HEK293 (cell line): ENCODE measurements around the gene NPAS2.

ENCODE experiments used
- AEBP2 ChIP-seq: fragments of 450-650 bp; formaldehyde crosslinking; IDR thresholded peaks from 2 replicates; pipeline ENCODE4 v1.5.1; 2016; ENCODE audit warnings: missing biosample characterization, missing genetic modification characterization, borderline replicate concordance
- GLI4 ChIP-seq: fragments of 450-650 bp; formaldehyde crosslinking; IDR thresholded peaks from 2 replicates; pipeline ENCODE4 v1.5.1; 2016; ENCODE audit warnings: missing biosample characterization, missing genetic modification characterization
- HOXA7 ChIP-seq: sonication (generic); formaldehyde crosslinking; IDR thresholded peaks from 2 replicates; pipeline ENCODE4 v1.8.1; 2022; ENCODE audit warnings: missing genetic modification reagents, borderline replicate concordance
- SCRT2 ChIP-seq: fragments of 450-650 bp; formaldehyde crosslinking; IDR thresholded peaks from 2 replicates; pipeline ENCODE4 v1.5.1; 2016; ENCODE audit warnings: missing biosample characterization, missing genetic modification characterization
- TSHZ1 ChIP-seq: fragments of 450-650 bp; formaldehyde crosslinking; IDR thresholded peaks from 2 replicates; pipeline ENCODE4 v1.5.1; 2016; ENCODE audit warnings: missing biosample characterization, missing genetic modification characterization, borderline replicate concordance
- ZBTB17 ChIP-seq: fragments of 450-650 bp; formaldehyde crosslinking; IDR thresholded peaks from 2 replicates; pipeline ENCODE4 v1.5.1; 2016; ENCODE audit warnings: missing biosample characterization, missing genetic modification characterization
- ZBTB6 ChIP-seq: fragments of 450-650 bp; formaldehyde crosslinking; IDR thresholded peaks from 2 replicates; pipeline ENCODE4 v1.5.1; 2017; ENCODE audit warnings: missing biosample characterization, missing genetic modification characterization
- ZFP69B ChIP-seq: fragments of 450-650 bp; formaldehyde crosslinking; IDR thresholded peaks from 2 replicates; pipeline ENCODE4 v1.5.1; 2016; ENCODE audit warnings: missing biosample characterization, missing genetic modification characterization
- ZNF140 ChIP-seq: fragments of 450-650 bp; formaldehyde crosslinking; IDR thresholded peaks from 2 replicates; pipeline ENCODE4 v1.5.1; 2016; ENCODE audit warnings: missing biosample characterization, missing genetic modification characterization
- ZNF155 ChIP-seq: fragments of 450-650 bp; formaldehyde crosslinking; IDR thresholded peaks from 2 replicates; pipeline ENCODE4 v1.5.1; 2016; ENCODE audit warnings: missing biosample characterization, missing genetic modification characterization
- ZNF202 ChIP-seq: fragments of 450-650 bp; formaldehyde crosslinking; IDR thresholded peaks from 2 replicates; pipeline ENCODE4 v1.5.1; 2016; ENCODE audit warnings: missing biosample characterization, missing genetic modification characterization, borderline replicate concordance
- ZNF221 ChIP-seq: fragments of 450-650 bp; formaldehyde crosslinking; IDR thresholded peaks from 2 replicates; pipeline ENCODE4 v1.5.1; 2017; ENCODE audit warnings: missing biosample characterization, missing genetic modification characterization, borderline replicate concordance
- ZNF23 ChIP-seq: fragments of 450-650 bp; formaldehyde crosslinking; IDR thresholded peaks from 2 replicates; pipeline ENCODE4 v1.5.1; 2016; ENCODE audit warnings: missing biosample characterization, missing genetic modification characterization, borderline replicate concordance
- ZNF26 ChIP-seq: fragments of 450-650 bp; formaldehyde crosslinking; IDR thresholded peaks from 2 replicates; pipeline ENCODE4 v1.5.1; 2016; ENCODE audit warnings: missing biosample characterization, missing genetic modification characterization
- ZNF426 ChIP-seq: fragments of 450-650 bp; formaldehyde crosslinking; IDR thresholded peaks from 2 replicates; pipeline ENCODE4 v1.5.1; 2017; ENCODE audit warnings: missing biosample characterization, missing genetic modification characterization, mild to moderate bottlenecking, inconsistent platforms, moderate library complexity
- ZNF639 ChIP-seq: fragments of 450-650 bp; formaldehyde crosslinking; IDR thresholded peaks from 2 replicates; pipeline ENCODE4 v1.5.1; 2016; ENCODE audit warnings: missing biosample characterization, missing genetic modification characterization
- ZNF664 ChIP-seq: fragments of 450-650 bp; formaldehyde crosslinking; IDR thresholded peaks from 2 replicates; pipeline ENCODE4 v1.5.1; 2016; ENCODE audit warnings: missing biosample characterization, missing genetic modification characterization
- ZNF701 ChIP-seq: fragments of 450-650 bp; formaldehyde crosslinking; IDR thresholded peaks from 2 replicates; pipeline ENCODE4 v1.5.1; 2016; ENCODE audit warnings: missing biosample characterization, missing genetic modification characterization
- ZNF707 ChIP-seq: fragments of 450-650 bp; formaldehyde crosslinking; IDR thresholded peaks from 2 replicates; pipeline ENCODE4 v1.5.1; 2016; ENCODE audit warnings: missing biosample characterization, missing genetic modification characterization
- ZSCAN4 ChIP-seq: fragments of 450-650 bp; formaldehyde crosslinking; IDR thresholded peaks from 2 replicates; pipeline ENCODE4 v1.5.1; 2017; ENCODE audit warnings: missing biosample characterization, missing genetic modification characterization

Gene NPAS2

GRCh38 chr2:100984892-100985307 is 165.0 kb downstream of the NPAS2 start (continued):
- TF ChIP-seq ZNF26 (no peak), ZNF426 (no peak), ZNF155 (tag by site-specific recombination) (no peak), SCRT2 (tag by site-specific recombination) (peak; percentile 100), ZBTB6 (no peak), ZNF707 (tag by site-specific recombination) (no peak), ZNF140 (tag by site-specific recombination) (no peak), AEBP2 (tag by site-specific recombination) (no peak), ZNF701 (tag by site-specific recombination) (no peak), ZNF664 (tag by site-specific recombination) (no peak), ZNF639 (tag by site-specific recombination) (no peak), HOXA7 (CRISPR knock-in tag) (no peak), ZBTB17 (peak; percentile 37; the same call in 1 of the 2 replicates), ZNF202 (tag by site-specific recombination) (no peak), ZFP69B (tag by site-specific recombination) (no peak), ZSCAN4 (tag by site-specific recombination) (no peak), ZNF23 (tag by site-specific recombination) (no peak), ZNF221 (tag by site-specific recombination) (no peak), TSHZ1 (tag by site-specific recombination) (no peak), GLI4 (tag by site-specific recombination) (no peak)
